ENCODE measurements around the gene GRK3. TPM values are rescaled to one million over a fixed set of nuclear protein-coding genes. Genes with fewer than 3 reads are reported as not detected.

The GRK3 gene
- total RNA-seq, 3 donors from 2014 or later: 14.4 to 49.1 (median 16.7) TPM

- H3K4me3 ChIP-seq: no peak overlapping the region
- H3K27ac ChIP-seq: no peak overlapping the region
- intact Hi-C loops (cut with DNase I; ENCODE audit: low total_unique reads): no loop called here
- H3K9me3 ChIP-seq: no peaks in the 10 kb centered on the region
- no peaks in the 10 kb centered on the region for H3K4me1 ChIP-seq
- H3K27me3 ChIP-seq: no peaks in the 10 kb centered on the region
- TF ChIP-seq POLR2A (IDR thresholded peaks at IDR 0.05) (no peak), POLR2AphosphoS5 (IDR thresholded peaks at IDR 0.05) (no peak), CTCF (IDR thresholded peaks at IDR 0.05) (no peak)
- no peak for DNase-seq (ENCODE audit: low spot score in 2 of 2)
- no peaks in the 10 kb centered on the region for H3K36me3 ChIP-seq
Measured at GRCh38 chr22:25542720-25543402, 21.6 kb upstream of the GRK3 start.

- DNase-seq (ENCODE audit: low spot score in 2 of 2): no peak
- intact Hi-C loops (cut with DNase I; ENCODE audit: low total_unique reads): no loop called here
- H3K27me3 ChIP-seq: no peaks in the 10 kb centered on the region
- no peak for TF ChIP-seq CTCF (IDR thresholded peaks at IDR 0.05)
- no peak for TF ChIP-seq POLR2AphosphoS5 (IDR thresholded peaks at IDR 0.05)
- TF ChIP-seq POLR2A (IDR thresholded peaks at IDR 0.05): no peak
- no peaks in the 10 kb centered on the region for H3K4me1 ChIP-seq
- no peaks in the 10 kb centered on the region for H3K36me3 ChIP-seq
- H3K27ac ChIP-seq: no peak overlapping the region
- H3K4me3 ChIP-seq: no peak overlapping the region
- no peaks in the 10 kb centered on the region for H3K9me3 ChIP-seq
Measured at GRCh38 chr22:25545146-25545545, 19.3 kb upstream of the GRK3 start.

- no peaks in the 10 kb centered on the region for H3K4me1 ChIP-seq
- no peaks in the 10 kb centered on the region for H3K27me3 ChIP-seq
- H3K4me3 ChIP-seq: no peak overlapping the region
- TF ChIP-seq POLR2AphosphoS5 (IDR thresholded peaks at IDR 0.05) (no peak), CTCF (IDR thresholded peaks at IDR 0.05) (no peak), POLR2A (IDR thresholded peaks at IDR 0.05) (no peak)
- intact Hi-C loops (cut with DNase I; ENCODE audit: low total_unique reads): no loop called here
- no peak overlapping the region for H3K27ac ChIP-seq
- DNase-seq (ENCODE audit: low spot score in 2 of 2): no peak
- no peaks in the 10 kb centered on the region for H3K9me3 ChIP-seq
- H3K36me3 ChIP-seq: no peaks in the 10 kb centered on the region
Measured at GRCh38 chr22:25545672-25546071, 18.8 kb upstream of the GRK3 start.

- intact Hi-C loops (cut with DNase I; ENCODE audit: low total_unique reads): no loop called here
- H3K4me1 ChIP-seq: no peaks in the 10 kb centered on the region
- H3K9me3 ChIP-seq: no peaks in the 10 kb centered on the region
- no peak overlapping the region for H3K27ac ChIP-seq
- no peaks in the 10 kb centered on the region for H3K27me3 ChIP-seq
- no peaks in the 10 kb centered on the region for H3K36me3 ChIP-seq
- H3K4me3 ChIP-seq: no peak overlapping the region
- TF ChIP-seq POLR2AphosphoS5 (IDR thresholded peaks at IDR 0.05) (no peak), CTCF (IDR thresholded peaks at IDR 0.05) (no peak), POLR2A (IDR thresholded peaks at IDR 0.05) (no peak)
- no peak for DNase-seq (ENCODE audit: low spot score in 2 of 2)
Measured at GRCh38 chr22:25546242-25546641, 18.2 kb upstream of the GRK3 start.

- intact Hi-C loops (cut with DNase I; ENCODE audit: low total_unique reads): no loop called here
- DNase-seq (ENCODE audit: low spot score in 2 of 2): no peak
- Histone ChIP-seq H3K27me3 (no peaks in the 10 kb centered on the region), H3K9me3 (no peaks in the 10 kb centered on the region), H3K4me1 (no peaks in the 10 kb centered on the region), H3K27ac (no peak overlapping the region), H3K4me3 (no peak overlapping the region), H3K36me3 (no peaks in the 10 kb centered on the region)
- TF ChIP-seq POLR2A (IDR thresholded peaks at IDR 0.05): no peak
- no peak for TF ChIP-seq CTCF (IDR thresholded peaks at IDR 0.05)
- TF ChIP-seq POLR2AphosphoS5 (IDR thresholded peaks at IDR 0.05): no peak
Measured at GRCh38 chr22:25546751-25547150, 17.7 kb upstream of the GRK3 start.
